HL-60 (cell line): Measurements from ENCODE around the gene SHROOM4.

ENCODE experiments used
- DNase-seq, 2 experiments: peaks; one replicate each; pipeline ENCODE4 v3.0.0-alpha.2; 2010 to 2020; ENCODE audit warnings: low read depth in 1 of 2, low spot score in 1 of 2
- H3K27ac ChIP-seq: fragments of 250-450 bp; sonication (Bioruptor Pico); replicated peaks from 2 replicates; pipeline ENCODE4 v1.5.1; 2020; ENCODE audit warnings: mild to moderate bottlenecking, moderate library complexity
- H3K27me3 ChIP-seq: fragments of 250-450 bp; sonication (Bioruptor Pico); 2 replicates; pipeline ENCODE4 v1.5.1; 2021; ENCODE audit warnings: mild to moderate bottlenecking, moderate library complexity; ENCODE audit not compliant: insufficient read depth, poor library complexity, severe bottlenecking
- H3K4me3 ChIP-seq: replicated peaks from 2 replicates; pipeline ENCODE4 v1.5.1; 2011; ENCODE audit warnings: mild to moderate bottlenecking, control low read depth, low read length; ENCODE audit not compliant: insufficient read depth
- GABPA ChIP-seq: IDR thresholded peaks from 2 replicates; pipeline ENCODE4 v1.6.1; 2012; ENCODE audit warnings: low read depth
- POLR2AphosphoS5 ChIP-seq: IDR thresholded peaks from 2 replicates; pipeline ENCODE4 v1.6.1; 2012; ENCODE audit warnings: low read depth
- REST ChIP-seq: IDR thresholded peaks from 2 replicates; pipeline ENCODE4 v1.6.1; 2012; ENCODE audit warnings: low read depth; ENCODE audit not compliant: insufficient replicate concordance
- SPI1 ChIP-seq: IDR thresholded peaks from 2 replicates; pipeline ENCODE4 v1.6.1; 2012; ENCODE audit warnings: low read depth, mild to moderate bottlenecking, borderline replicate concordance
- TF ChIP-seq, protein P1 (sequence below): IDR thresholded peaks from one replicate; pipeline ENCODE4 v1.5.1; 2011; ENCODE audit warnings: low read length, control low read depth, inconsistent platforms; ENCODE audit not compliant: insufficient read depth

SHROOM4 gene

DNA sequence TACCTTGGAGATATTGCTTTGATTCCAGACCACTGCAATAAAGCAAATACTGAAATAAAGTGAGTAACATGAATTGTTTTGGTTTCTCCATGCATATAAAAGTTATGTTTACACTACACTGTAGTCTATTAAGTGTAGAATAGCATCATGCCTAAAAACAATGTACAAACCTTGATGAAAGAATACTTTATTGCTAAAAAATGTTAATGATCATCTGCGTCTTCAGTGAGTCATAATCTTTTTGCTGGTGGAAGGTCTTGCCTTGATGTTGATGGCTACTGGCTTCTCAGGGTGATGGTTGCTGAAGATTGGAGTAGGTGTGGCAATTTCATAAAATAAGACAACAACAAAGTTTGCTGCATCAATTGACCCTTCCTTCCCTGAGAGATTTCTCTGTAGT is 145.1 kb downstream of the SHROOM4 start:
- H3K27me3 ChIP-seq = no peaks in the 10 kb centered on the region
- no peak for DNase-seq
- H3K27ac ChIP-seq = no peak overlapping the region
- H3K4me3 ChIP-seq = no peak overlapping the region
- no peak for TF ChIP-seq GABPA
- no peak for TF ChIP-seq REST
- no peak for TF ChIP-seq POLR2AphosphoS5
- TF ChIP-seq, protein P1, sequence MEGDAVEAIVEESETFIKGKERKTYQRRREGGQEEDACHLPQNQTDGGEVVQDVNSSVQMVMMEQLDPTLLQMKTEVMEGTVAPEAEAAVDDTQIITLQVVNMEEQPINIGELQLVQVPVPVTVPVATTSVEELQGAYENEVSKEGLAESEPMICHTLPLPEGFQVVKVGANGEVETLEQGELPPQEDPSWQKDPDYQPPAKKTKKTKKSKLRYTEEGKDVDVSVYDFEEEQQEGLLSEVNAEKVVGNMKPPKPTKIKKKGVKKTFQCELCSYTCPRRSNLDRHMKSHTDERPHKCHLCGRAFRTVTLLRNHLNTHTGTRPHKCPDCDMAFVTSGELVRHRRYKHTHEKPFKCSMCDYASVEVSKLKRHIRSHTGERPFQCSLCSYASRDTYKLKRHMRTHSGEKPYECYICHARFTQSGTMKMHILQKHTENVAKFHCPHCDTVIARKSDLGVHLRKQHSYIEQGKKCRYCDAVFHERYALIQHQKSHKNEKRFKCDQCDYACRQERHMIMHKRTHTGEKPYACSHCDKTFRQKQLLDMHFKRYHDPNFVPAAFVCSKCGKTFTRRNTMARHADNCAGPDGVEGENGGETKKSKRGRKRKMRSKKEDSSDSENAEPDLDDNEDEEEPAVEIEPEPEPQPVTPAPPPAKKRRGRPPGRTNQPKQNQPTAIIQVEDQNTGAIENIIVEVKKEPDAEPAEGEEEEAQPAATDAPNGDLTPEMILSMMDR = no peak
- TF ChIP-seq SPI1 = no peak

DNA sequence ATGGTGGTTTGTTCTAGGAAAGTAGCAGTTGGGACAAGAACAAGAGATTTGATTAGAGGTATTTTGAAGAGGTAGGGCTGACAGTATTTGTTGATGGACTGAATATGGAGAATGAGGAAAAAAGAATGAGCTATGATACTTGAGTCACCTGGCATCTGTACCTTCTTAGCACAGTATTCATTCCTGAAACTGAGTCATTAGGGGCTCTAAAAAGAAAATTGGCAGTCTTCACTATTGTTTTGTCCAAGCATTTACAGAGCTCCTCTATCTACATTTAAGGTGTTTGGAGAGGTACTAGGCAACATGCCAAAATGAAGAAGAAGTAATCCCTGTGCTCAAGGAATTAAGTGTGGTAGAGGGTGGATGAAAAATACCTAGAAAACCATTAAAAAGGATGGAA is 165.8 kb downstream of the SHROOM4 start:
- no peak overlapping the region for H3K4me3 ChIP-seq
- DNase-seq = no peak
- H3K27me3 ChIP-seq = no peaks in the 10 kb centered on the region

DNA sequence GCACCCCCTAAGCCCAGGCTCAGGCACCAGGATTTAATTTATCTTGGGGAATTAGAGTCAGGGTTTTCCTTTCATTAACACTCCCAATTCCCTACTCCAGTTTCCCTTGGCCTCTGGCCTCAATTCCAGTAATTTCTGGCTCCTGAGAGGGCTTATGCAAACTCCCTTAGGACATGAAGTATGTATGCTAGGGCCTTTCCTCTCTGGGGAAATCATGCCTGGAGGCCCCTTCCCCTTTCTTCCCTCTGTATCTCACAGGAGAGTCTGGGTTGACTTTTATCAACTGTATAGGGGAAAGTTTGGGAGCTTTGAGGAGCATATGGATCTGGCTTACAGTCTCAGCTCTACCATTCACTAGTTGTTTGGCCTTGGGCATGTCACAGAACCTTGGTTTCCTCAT is 169.5 kb downstream of the SHROOM4 start:
- no peak for DNase-seq
- H3K4me3 ChIP-seq = no peak overlapping the region
- no peak overlapping the region for H3K27ac ChIP-seq
- TF ChIP-seq REST (no peak), GABPA (no peak), SPI1 (no peak), POLR2AphosphoS5 (no peak)
- TF ChIP-seq, protein P1 = no peak
- no peaks in the 10 kb centered on the region for H3K27me3 ChIP-seq

More for the DNA sequence above, 165.8 kb downstream of the SHROOM4 start:
- TF ChIP-seq SPI1 (no peak), POLR2AphosphoS5 (no peak), REST (no peak), GABPA (no peak)
- TF ChIP-seq, protein P1 = no peak
- H3K27ac ChIP-seq = no peak overlapping the region
